Measurements from ENCODE around the gene GAGE12H. TPM values are rescaled to one million over a fixed set of nuclear protein-coding genes. Genes with fewer than 3 reads are reported as not detected.

GAGE12H gene
- total and polyA plus RNA-seq, 2 of the 13 experiments (the other 11 are each of a cell fraction or from before 2014, with no cell fraction given) = not detected

DNA sequence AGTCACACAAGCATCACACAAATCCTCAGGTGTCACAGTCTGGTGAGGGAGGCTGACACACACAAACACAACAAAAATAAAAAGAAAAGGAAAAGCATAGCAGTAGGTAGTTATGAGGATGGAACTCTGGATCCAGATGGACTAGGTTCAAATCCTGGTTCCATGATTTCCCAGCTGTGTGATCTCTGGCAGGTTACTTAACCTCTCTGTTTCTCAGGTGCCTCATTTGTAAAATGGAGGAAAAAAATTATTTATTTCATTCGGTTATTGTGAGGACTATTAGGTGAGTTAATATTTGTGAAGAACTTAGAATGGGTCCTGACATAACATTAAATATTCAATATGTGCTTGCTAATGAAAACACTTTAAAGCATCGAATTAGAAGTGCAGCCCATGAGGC lies 38.8 kb downstream of the GAGE12H start:
- Histone ChIP-seq H3K27me3 (ENCODE audit: control insufficient read depth in 1 of 2, insufficient read depth in 2 of 2, low read length in 2 of 2) (no peaks in the 10 kb centered on the region), H3K9ac (ENCODE audit: insufficient read depth, low read depth, low read length) (no peak overlapping the region), H3K36me3 (replicated peaks in 1 of 2; ENCODE audit: control insufficient read depth in 1 of 2, insufficient read depth in 2 of 2, low read length in 2 of 2) (no peaks in the 10 kb centered on the region), H3K4me2 (ENCODE audit: low read depth, low read length) (no peak overlapping the region), H3K4me1 (ENCODE audit: insufficient read depth, low read length) (no peaks in the 10 kb centered on the region), H3K4me3 (replicated peaks in 1 of 3; ENCODE audit: insufficient read depth in 1 of 3, low read depth in 2 of 3, low read length in 3 of 3) (no peak overlapping the region), H4K20me1 (ENCODE audit: insufficient read depth, low read length) (no peaks in the 10 kb centered on the region), H3K9me3 (ENCODE audit: low read length) (no peaks in the 10 kb centered on the region), H3K27ac (ENCODE audit: extremely low read length, insufficient read depth, low read length) (no peak overlapping the region), H3K79me2 (ENCODE audit: insufficient read depth, low read length) (no peaks in the 10 kb centered on the region), H2AFZ (ENCODE audit: low read length) (no peak overlapping the region)
- BruUV-seq (replicated peaks) = no TSS peak
- FAIRE-seq (no peak), DNase-seq (ENCODE audit: low spot score) (no peak), ATAC-seq (no peak)
- ChIA-PET POLR2A (no interaction called here), CTCF (ENCODE audit: low intra/inter-chr PET ratio, low total read pairs) (no interaction called here)
- TF ChIP-seq, protein P1, sequence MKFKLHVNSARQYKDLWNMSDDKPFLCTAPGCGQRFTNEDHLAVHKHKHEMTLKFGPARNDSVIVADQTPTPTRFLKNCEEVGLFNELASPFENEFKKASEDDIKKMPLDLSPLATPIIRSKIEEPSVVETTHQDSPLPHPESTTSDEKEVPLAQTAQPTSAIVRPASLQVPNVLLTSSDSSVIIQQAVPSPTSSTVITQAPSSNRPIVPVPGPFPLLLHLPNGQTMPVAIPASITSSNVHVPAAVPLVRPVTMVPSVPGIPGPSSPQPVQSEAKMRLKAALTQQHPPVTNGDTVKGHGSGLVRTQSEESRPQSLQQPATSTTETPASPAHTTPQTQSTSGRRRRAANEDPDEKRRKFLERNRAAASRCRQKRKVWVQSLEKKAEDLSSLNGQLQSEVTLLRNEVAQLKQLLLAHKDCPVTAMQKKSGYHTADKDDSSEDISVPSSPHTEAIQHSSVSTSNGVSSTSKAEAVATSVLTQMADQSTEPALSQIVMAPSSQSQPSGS (CRISPR knock-in tag; IDR thresholded peaks at IDR 0.05) = no peak
- TF ChIP-seq, protein P2, sequence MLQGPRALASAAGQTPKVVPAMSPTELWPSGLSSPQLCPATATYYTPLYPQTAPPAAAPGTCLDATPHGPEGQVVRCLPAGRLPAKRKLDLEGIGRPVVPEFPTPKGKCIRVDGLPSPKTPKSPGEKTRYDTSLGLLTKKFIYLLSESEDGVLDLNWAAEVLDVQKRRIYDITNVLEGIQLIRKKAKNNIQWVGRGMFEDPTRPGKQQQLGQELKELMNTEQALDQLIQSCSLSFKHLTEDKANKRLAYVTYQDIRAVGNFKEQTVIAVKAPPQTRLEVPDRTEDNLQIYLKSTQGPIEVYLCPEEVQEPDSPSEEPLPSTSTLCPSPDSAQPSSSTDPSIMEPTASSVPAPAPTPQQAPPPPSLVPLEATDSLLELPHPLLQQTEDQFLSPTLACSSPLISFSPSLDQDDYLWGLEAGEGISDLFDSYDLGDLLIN (CRISPR knock-in tag; IDR thresholded peaks at IDR 0.05; ENCODE audit: borderline replicate concordance) = no peak
- TF ChIP-seq SKI (IDR thresholded peaks at IDR 0.05; ENCODE audit: partially characterized antibody) = no peak
- no peak for TF ChIP-seq NRL (CRISPR knock-in tag; IDR thresholded peaks at IDR 0.05; ENCODE audit: borderline replicate concordance)
- TF ChIP-seq PHF21A (CRISPR knock-in tag; IDR thresholded peaks at IDR 0.05) = no peak
- no peak for TF ChIP-seq ZNF543 (CRISPR knock-in tag; IDR thresholded peaks at IDR 0.05)
- TF ChIP-seq RFX5 (IDR thresholded peaks at IDR 0.05; ENCODE audit: low read depth, low read length) = no peak
- no peak for TF ChIP-seq ZNF224 (CRISPR knock-in tag; IDR thresholded peaks at IDR 0.05)
- TF ChIP-seq CREB1 (IDR thresholded peaks at IDR 0.05) = no peak
- no peak for TF ChIP-seq CREB1 (CRISPR knock-in tag; IDR thresholded peaks at IDR 0.05)
- no peak for TF ChIP-seq ZNF256 (CRISPR knock-in tag; conservative IDR thresholded peaks at IDR 0.05)
- TF ChIP-seq CHD2 (IDR thresholded peaks at IDR 0.05; ENCODE audit: low read depth, low read length) = no peak
- TF ChIP-seq JUNB (CRISPR knock-in tag; IDR thresholded peaks at IDR 0.05; ENCODE audit: borderline replicate concordance) = no peak
- TF ChIP-seq, protein P3, sequence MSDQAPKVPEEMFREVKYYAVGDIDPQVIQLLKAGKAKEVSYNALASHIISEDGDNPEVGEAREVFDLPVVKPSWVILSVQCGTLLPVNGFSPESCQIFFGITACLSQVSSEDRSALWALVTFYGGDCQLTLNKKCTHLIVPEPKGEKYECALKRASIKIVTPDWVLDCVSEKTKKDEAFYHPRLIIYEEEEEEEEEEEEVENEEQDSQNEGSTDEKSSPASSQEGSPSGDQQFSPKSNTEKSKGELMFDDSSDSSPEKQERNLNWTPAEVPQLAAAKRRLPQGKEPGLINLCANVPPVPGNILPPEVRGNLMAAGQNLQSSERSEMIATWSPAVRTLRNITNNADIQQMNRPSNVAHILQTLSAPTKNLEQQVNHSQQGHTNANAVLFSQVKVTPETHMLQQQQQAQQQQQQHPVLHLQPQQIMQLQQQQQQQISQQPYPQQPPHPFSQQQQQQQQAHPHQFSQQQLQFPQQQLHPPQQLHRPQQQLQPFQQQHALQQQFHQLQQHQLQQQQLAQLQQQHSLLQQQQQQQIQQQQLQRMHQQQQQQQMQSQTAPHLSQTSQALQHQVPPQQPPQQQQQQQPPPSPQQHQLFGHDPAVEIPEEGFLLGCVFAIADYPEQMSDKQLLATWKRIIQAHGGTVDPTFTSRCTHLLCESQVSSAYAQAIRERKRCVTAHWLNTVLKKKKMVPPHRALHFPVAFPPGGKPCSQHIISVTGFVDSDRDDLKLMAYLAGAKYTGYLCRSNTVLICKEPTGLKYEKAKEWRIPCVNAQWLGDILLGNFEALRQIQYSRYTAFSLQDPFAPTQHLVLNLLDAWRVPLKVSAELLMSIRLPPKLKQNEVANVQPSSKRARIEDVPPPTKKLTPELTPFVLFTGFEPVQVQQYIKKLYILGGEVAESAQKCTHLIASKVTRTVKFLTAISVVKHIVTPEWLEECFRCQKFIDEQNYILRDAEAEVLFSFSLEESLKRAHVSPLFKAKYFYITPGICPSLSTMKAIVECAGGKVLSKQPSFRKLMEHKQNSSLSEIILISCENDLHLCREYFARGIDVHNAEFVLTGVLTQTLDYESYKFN (CRISPR knock-in tag; conservative IDR thresholded peaks at IDR 0.05) = no peak
- no peak for TF ChIP-seq GABPB1 (CRISPR knock-in tag; IDR thresholded peaks at IDR 0.05)
- intact Hi-C loops (cut with micrococcal nuclease; ENCODE audit: unreplicated experiment) = no loop called here
- 50% methylated on average over 2 of the region's 2 CpGs for WGBS (ENCODE audit: low lambda C conversion rate)
- in situ Hi-C loops (cut with HindIII; ENCODE audit: extremely low pct_ligation_motif_present, low pct_unique_long_range_greater_than_20kb) = no loop called here

All from HepG2 (cell line).